Activated T-cell treated with anti-CD3 and anti-CD28 coated beads, Interleukin-2, amount 50 U/mL, for 24 hours (primary cell): Measurements from ENCODE around the gene USE1.
A peak's percentile ranks its signal among the peaks of the same experiment; 100 is the strongest.
"Not testable (repeated sequence)": the region's sequence is repeated elsewhere in the genome, so short reads cannot be mapped to it uniquely, and the experiment has no call there.

Experiments
- DNase-seq: peaks from one replicate; pipeline ENCODE4 v3.0.0-alpha.2; 2020
- H3K27ac Mint-ChIP-seq: 2 replicates; pipeline ENCODE4 v1.8.0; 2020; ENCODE audit warnings: mild to moderate bottlenecking, mixed read lengths
- H3K27me3 Mint-ChIP-seq: 2 replicates; pipeline ENCODE4 v1.8.0; 2020; ENCODE audit warnings: mixed read lengths
- H3K36me3 Mint-ChIP-seq: 2 replicates; pipeline ENCODE4 v1.8.0; 2020; ENCODE audit warnings: low read depth, mixed read lengths
- H3K4me1 Mint-ChIP-seq: 2 replicates; pipeline ENCODE4 v1.8.0; 2020; ENCODE audit warnings: low read depth, mixed read lengths
- H3K4me3 Mint-ChIP-seq: 2 replicates; pipeline ENCODE4 v1.8.0; 2020; ENCODE audit warnings: mild to moderate bottlenecking, moderate library complexity, mixed read lengths
- H3K9me3 Mint-ChIP-seq: 2 replicates; pipeline ENCODE4 v1.8.0; 2020; ENCODE audit warnings: mixed read lengths

USE1 gene

GRCh38 chr19:17215127-17215971 is at the start of gene USE1:
Gene USE1, plus strand, starts transcription at chr19:17215357. Its CDS starts 49 bp downstream, at chr19:17215406.
- peak; percentile 87 for DNase-seq
- Mint-ChIP-seq H3K4me3 (peak within 1 kb of the TSS; percentile 84), H3K4me1 (peaks cover 27% of the 10 kb centered on the region), H3K9me3 (no peaks in the 10 kb centered on the region), H3K36me3 (peaks cover 69% of the 10 kb centered on the region), H3K27me3 (no peaks in the 10 kb centered on the region), H3K27ac (peak within 1 kb of the TSS; percentile 97)

- no peak overlapping the region for H3K27ac Mint-ChIP-seq
- H3K9me3 Mint-ChIP-seq, result peaks cover 4% of the 10 kb centered on the region
- peaks cover 86% of the 10 kb centered on the region for H3K36me3 Mint-ChIP-seq
- peaks cover under 1% of the 10 kb centered on the region for H3K4me1 Mint-ChIP-seq
- DNase-seq, result no peak
- H3K4me3 Mint-ChIP-seq, result no peak overlapping the region
- no peaks in the 10 kb centered on the region for H3K27me3 Mint-ChIP-seq
Observed at GRCh38 chr19:17165715-17166114, 49.4 kb upstream of the USE1 start.

- DNase-seq, result no peak
- Mint-ChIP-seq H3K4me1 (peaks cover 9% of the 10 kb centered on the region), H3K27me3 (no peaks in the 10 kb centered on the region)
Observed at GRCh38 chr19:17170538-17171297, 44.4 kb upstream of the USE1 start.

GRCh38 chr19:17171874-17172273 is 43.3 kb upstream of the USE1 start:
- Mint-ChIP-seq H3K4me3 (no peak overlapping the region), H3K9me3 (no peaks in the 10 kb centered on the region), H3K4me1 (peaks cover 9% of the 10 kb centered on the region), H3K27ac (peak overlapping the region; percentile 69), H3K36me3 (peaks cover 84% of the 10 kb centered on the region), H3K27me3 (no peaks in the 10 kb centered on the region)
- no peak for DNase-seq

More at GRCh38 chr19:17170538-17171297, 44.4 kb upstream of the USE1 start:
- Mint-ChIP-seq H3K27ac (peak overlapping the region; percentile 84), H3K4me3 (no peak overlapping the region), H3K9me3 (no peaks in the 10 kb centered on the region), H3K36me3 (peaks cover 84% of the 10 kb centered on the region)

GRCh38 chr19:17172624-17173345 is 42.4 kb upstream of the USE1 start:
- Mint-ChIP-seq H3K4me3 (no peak overlapping the region), H3K27me3 (no peaks in the 10 kb centered on the region), H3K4me1 (peaks cover 9% of the 10 kb centered on the region), H3K27ac (peak overlapping the region; percentile 69), H3K36me3 (peaks cover 89% of the 10 kb centered on the region), H3K9me3 (no peaks in the 10 kb centered on the region)
- DNase-seq, result no peak

- peaks cover 8% of the 10 kb centered on the region for H3K4me1 Mint-ChIP-seq
- H3K4me3 Mint-ChIP-seq, result no peak overlapping the region
- peaks cover 72% of the 10 kb centered on the region for H3K36me3 Mint-ChIP-seq
- no peaks in the 10 kb centered on the region for H3K9me3 Mint-ChIP-seq
- no peak for DNase-seq
- H3K27ac Mint-ChIP-seq, result no peak overlapping the region
- no peaks in the 10 kb centered on the region for H3K27me3 Mint-ChIP-seq
Observed at GRCh38 chr19:17178291-17178690, 36.9 kb upstream of the USE1 start.

- Mint-ChIP-seq H3K36me3 (peaks cover 74% of the 10 kb centered on the region), H3K4me1 (peaks cover 20% of the 10 kb centered on the region), H3K4me3 (no peak overlapping the region), H3K27ac (peak overlapping the region; percentile 52), H3K9me3 (no peaks in the 10 kb centered on the region), H3K27me3 (no peaks in the 10 kb centered on the region)
- no peak for DNase-seq
Observed at GRCh38 chr19:17180997-17181702, 34.0 kb upstream of the USE1 start.

- H3K27ac Mint-ChIP-seq, result peak overlapping the region; percentile 96
- no peaks in the 10 kb centered on the region for H3K9me3 Mint-ChIP-seq
- peaks cover 73% of the 10 kb centered on the region for H3K36me3 Mint-ChIP-seq
- DNase-seq, result peak; percentile 63
- H3K4me1 Mint-ChIP-seq, result peaks cover 20% of the 10 kb centered on the region
- H3K4me3 Mint-ChIP-seq, result peak overlapping the region; percentile 77
- no peaks in the 10 kb centered on the region for H3K27me3 Mint-ChIP-seq
Observed at GRCh38 chr19:17183271-17183761, 31.8 kb upstream of the USE1 start.

- peak overlapping the region; percentile 77 for H3K4me3 Mint-ChIP-seq
- H3K27ac Mint-ChIP-seq, result peak overlapping the region; percentile 96
- peaks cover 72% of the 10 kb centered on the region for H3K36me3 Mint-ChIP-seq
- no peaks in the 10 kb centered on the region for H3K9me3 Mint-ChIP-seq
- DNase-seq, result peak; percentile 63
- no peaks in the 10 kb centered on the region for H3K27me3 Mint-ChIP-seq
- peaks cover 20% of the 10 kb centered on the region for H3K4me1 Mint-ChIP-seq
Observed at GRCh38 chr19:17183858-17184321, 31.3 kb upstream of the USE1 start.

GRCh38 chr19:17184371-17184841 is 30.8 kb upstream of the USE1 start:
- no peaks in the 10 kb centered on the region for H3K9me3 Mint-ChIP-seq
- DNase-seq, result peak; percentile 66
- H3K4me3 Mint-ChIP-seq, result peak overlapping the region; percentile 77
- H3K4me1 Mint-ChIP-seq, result peaks cover 20% of the 10 kb centered on the region
- H3K36me3 Mint-ChIP-seq, result peaks cover 72% of the 10 kb centered on the region
- peak overlapping the region; percentile 96 for H3K27ac Mint-ChIP-seq
- H3K27me3 Mint-ChIP-seq, result no peaks in the 10 kb centered on the region

- no peaks in the 10 kb centered on the region for H3K27me3 Mint-ChIP-seq
- DNase-seq, result no peak
- no peaks in the 10 kb centered on the region for H3K9me3 Mint-ChIP-seq
- H3K27ac Mint-ChIP-seq, result peak overlapping the region; percentile 26
- no peak overlapping the region for H3K4me3 Mint-ChIP-seq
- H3K4me1 Mint-ChIP-seq, result peaks cover 20% of the 10 kb centered on the region
- peaks cover 79% of the 10 kb centered on the region for H3K36me3 Mint-ChIP-seq
Observed at GRCh38 chr19:17185590-17185989, 29.6 kb upstream of the USE1 start.

- H3K36me3 Mint-ChIP-seq, result peaks cover 83% of the 10 kb centered on the region
- DNase-seq, H3K4me3 Mint-ChIP-seq, H3K9me3 Mint-ChIP-seq, H3K4me1 Mint-ChIP-seq, H3K27me3 Mint-ChIP-seq, H3K27ac Mint-ChIP-seq: not testable (repeated sequence)
Observed at GRCh38 chr19:17191736-17192135, 23.4 kb upstream of the USE1 start.

GRCh38 chr19:17192751-17193150 is 22.4 kb upstream of the USE1 start:
- DNase-seq, result no peak
- no peak overlapping the region for H3K27ac Mint-ChIP-seq
- H3K4me1 Mint-ChIP-seq, result no peaks in the 10 kb centered on the region
- no peaks in the 10 kb centered on the region for H3K9me3 Mint-ChIP-seq
- peaks cover 82% of the 10 kb centered on the region for H3K36me3 Mint-ChIP-seq
- no peaks in the 10 kb centered on the region for H3K27me3 Mint-ChIP-seq
- no peak overlapping the region for H3K4me3 Mint-ChIP-seq
